H9 (cell line): ENCODE measurements around the gene FKBP8. TPM values are rescaled to one million over a fixed set of nuclear protein-coding genes. Genes with fewer than 3 reads are reported as not detected.

ENCODE experiments used
- DNase-seq: peaks from one replicate; pipeline ENCODE4 v3.0.0-alpha.2; 2017
- H2AFZ ChIP-seq: one replicate; pipeline ENCODE4 v1.6.1; 2013; ENCODE audit warnings: mild to moderate bottlenecking, low read length, control low read depth, moderate library complexity
- H2AK5ac ChIP-seq: 2 replicates; pipeline ENCODE4 v1.6.1; 2013; ENCODE audit warnings: low read length, control low read depth, mixed read lengths; ENCODE audit not compliant: insufficient read length
- H2BK120ac ChIP-seq: one replicate; pipeline ENCODE4 v1.6.1; 2013; ENCODE audit warnings: low read depth, mild to moderate bottlenecking, low read length, control low read depth, inconsistent platforms; ENCODE audit not compliant: poor library complexity, severe bottlenecking
- H2BK12ac ChIP-seq: 2 replicates; pipeline ENCODE4 v1.6.1; 2013; ENCODE audit warnings: low read length, control low read depth, mixed read lengths, low read depth; ENCODE audit not compliant: insufficient read length
- H2BK15ac ChIP-seq: 2 replicates; pipeline ENCODE4 v1.6.1; 2013; ENCODE audit warnings: low read depth, low read length, control low read depth
- H2BK20ac ChIP-seq: one replicate; pipeline ENCODE4 v1.6.1; 2013; ENCODE audit warnings: low read depth, mild to moderate bottlenecking, low read length, control low read depth, inconsistent platforms; ENCODE audit not compliant: poor library complexity, severe bottlenecking
- H2BK5ac ChIP-seq: 2 replicates; pipeline ENCODE4 v1.6.1; 2013; ENCODE audit warnings: low read length, control low read depth, mixed read lengths; ENCODE audit not compliant: insufficient read length
- H3K14ac ChIP-seq: 2 replicates; pipeline ENCODE4 v1.6.1; 2013; ENCODE audit warnings: low read length, control low read depth; ENCODE audit not compliant: insufficient read depth
- H3K18ac ChIP-seq: 2 replicates; pipeline ENCODE4 v1.6.1; 2013; ENCODE audit warnings: low read depth, mild to moderate bottlenecking, mixed read lengths, low read length, control low read depth; ENCODE audit not compliant: insufficient read length
- H3K23ac ChIP-seq: 2 replicates; pipeline ENCODE4 v1.6.1; 2013; ENCODE audit warnings: low read length, control low read depth, mixed read lengths, low read depth; ENCODE audit not compliant: insufficient read length
- H3K23me2 ChIP-seq: 2 replicates; pipeline ENCODE4 v1.6.1; 2013; ENCODE audit warnings: low read depth, mild to moderate bottlenecking, mixed read lengths, low read length, control low read depth; ENCODE audit not compliant: insufficient read length, poor library complexity, severe bottlenecking
- H3K27ac ChIP-seq: 2 replicates; pipeline ENCODE4 v1.5.1; 2013; ENCODE audit warnings: low read length, control low read depth, mixed read lengths, low read depth; ENCODE audit not compliant: insufficient read length
- H3K27me3 ChIP-seq: 2 replicates; pipeline ENCODE4 v1.6.1; 2013; ENCODE audit warnings: low read length, control low read depth, inconsistent platforms; ENCODE audit not compliant: insufficient read depth
- H3K4ac ChIP-seq: 2 replicates; pipeline ENCODE4 v1.6.1; 2013; ENCODE audit warnings: low read depth, mild to moderate bottlenecking, control low read depth, inconsistent platforms, low read length, moderate library complexity
- H3K4me1 ChIP-seq: 2 replicates; pipeline ENCODE4 v1.6.1; 2013; ENCODE audit warnings: low read length, control low read depth, inconsistent platforms; ENCODE audit not compliant: insufficient read depth
- H3K4me2 ChIP-seq: 2 replicates; pipeline ENCODE4 v1.6.1; 2013; ENCODE audit warnings: low read length, control low read depth, mixed read lengths; ENCODE audit not compliant: insufficient read length, insufficient read depth
- H3K56ac ChIP-seq: 2 replicates; pipeline ENCODE4 v1.6.1; 2013; ENCODE audit warnings: low read depth, mild to moderate bottlenecking, mixed read lengths, low read length, control low read depth; ENCODE audit not compliant: insufficient read length
- H3K79me1 ChIP-seq: 2 replicates; pipeline ENCODE4 v1.6.1; 2013; ENCODE audit warnings: low read depth, mild to moderate bottlenecking, moderate library complexity, low read length, control low read depth, inconsistent platforms; ENCODE audit not compliant: insufficient read depth, poor library complexity, severe bottlenecking
- H3K79me2 ChIP-seq: 2 replicates; pipeline ENCODE4 v1.6.1; 2013; ENCODE audit warnings: low read length, control low read depth, inconsistent platforms; ENCODE audit not compliant: insufficient read depth
- H3K9ac ChIP-seq: 2 replicates; pipeline ENCODE4 v1.6.1; 2013; ENCODE audit warnings: low read length, control low read depth, mixed read lengths; ENCODE audit not compliant: insufficient read length; ENCODE audit errors: extremely low read depth
- H3K9me3 ChIP-seq: one replicate; pipeline ENCODE4 v1.6.1; 2013; ENCODE audit warnings: low read depth, low read length, inconsistent platforms; ENCODE audit not compliant: control insufficient read depth
- H3T11ph ChIP-seq: one replicate; pipeline ENCODE4 v1.6.1; 2013; ENCODE audit warnings: mild to moderate bottlenecking, low read length, control low read depth, inconsistent platforms
- H4K20me1 ChIP-seq: one replicate; pipeline ENCODE4 v1.6.1; 2013; ENCODE audit not compliant: control insufficient read depth, insufficient read length, insufficient read depth
- H4K5ac ChIP-seq: 2 replicates; pipeline ENCODE4 v1.6.1; 2013; ENCODE audit warnings: low read depth, mild to moderate bottlenecking, mixed read lengths, low read length, control low read depth; ENCODE audit not compliant: insufficient read length
- H4K8ac ChIP-seq: replicated peaks from 2 replicates; pipeline ENCODE4 v1.6.1; 2013; ENCODE audit warnings: low read length, control low read depth, mixed read lengths, low read depth; ENCODE audit not compliant: insufficient read length
- H4K91ac ChIP-seq: 2 replicates; pipeline ENCODE4 v1.6.1; 2013; ENCODE audit warnings: low read depth, mild to moderate bottlenecking, moderate library complexity, mixed read lengths, low read length, control low read depth; ENCODE audit not compliant: insufficient read length
- H3K27ac Mint-ChIP-seq, 3 experiments: 2 replicates in 2 of 3; 3 replicates in 1 of 3; pipeline ENCODE4 v1.8.0; 2020 to 2021; ENCODE audit warnings: mixed read lengths in 3 of 3, mild to moderate bottlenecking in 1 of 3, moderate library complexity in 1 of 3
- H3K27me3 Mint-ChIP-seq: 2 replicates; pipeline ENCODE4 v1.8.0; 2021; ENCODE audit warnings: low read depth, mild to moderate bottlenecking, moderate library complexity, mixed read lengths
- H3K36me3 Mint-ChIP-seq, 3 experiments: 2 replicates in 2 of 3; 3 replicates in 1 of 3; pipeline ENCODE4 v1.8.0; 2020 to 2021; ENCODE audit warnings: low read depth in 3 of 3, mixed read lengths in 3 of 3; ENCODE audit not compliant: insufficient read depth in 1 of 3
- H3K4me1 Mint-ChIP-seq, 2 experiments: 2 replicates each; pipeline ENCODE4 v1.8.0; 2020; ENCODE audit warnings: mixed read lengths in 2 of 2
- H3K4me3 Mint-ChIP-seq, 2 experiments: 2 replicates in 1 of 2; 3 replicates in 1 of 2; pipeline ENCODE4 v1.8.0; 2020 to 2021; ENCODE audit warnings: mild to moderate bottlenecking in 2 of 2, mixed read lengths in 2 of 2, moderate library complexity in 1 of 2
- H3K9me3 Mint-ChIP-seq, 2 experiments: 2 replicates in 1 of 2; 3 replicates in 1 of 2; pipeline ENCODE4 v1.8.0; 2020; ENCODE audit warnings: mild to moderate bottlenecking in 2 of 2, mixed read lengths in 2 of 2, moderate library complexity in 1 of 2
- CTCF ChIP-seq: fragments of 200-600 bp; sonication (generic); conservative IDR thresholded peaks from 3 replicates; pipeline ENCODE4 v1.8.0; 2021; ENCODE audit warnings: antibody characterized with exemption, mild to moderate bottlenecking
- WGBS: extraction: QIAGEN DNeasy Blood & Tissue Kit; methylation state at CpG from one replicate; pipeline ENCODE4 v1.1.7; 2013; ENCODE audit warnings: missing lambda C conversion rate, low lambda C conversion rate, mixed read lengths; ENCODE audit not compliant: insufficient read length; ENCODE audit errors: extremely low coverage; 5-methylcytosine and 5-hydroxymethylcytosine counted together
- total RNA-seq: library from RNA; stranded (reverse); gene quantifications from 2 replicates; pipeline ENCODE4 v1.2.1, GENCODE V29; 2021

Gene FKBP8
- total RNA-seq, 1 experiment from 2014 or later, result 308 TPM

- H2BK15ac ChIP-seq, result no peak overlapping the region
- no peaks in the 10 kb centered on the region for H3K27me3 Mint-ChIP-seq
- no peak for DNase-seq
- no peaks in the 10 kb centered on the region for H3K79me2 ChIP-seq
- no peaks in the 10 kb centered on the region for H3K79me1 ChIP-seq
- H3K23ac ChIP-seq, result no peak overlapping the region
- H3K4me1 Mint-ChIP-seq, result no peaks in the 10 kb centered on the region
- H4K91ac ChIP-seq, result no peak overlapping the region
- no peak overlapping the region for H3K9ac ChIP-seq
- H3K4me1 ChIP-seq, result no peaks in the 10 kb centered on the region
- H3K36me3 Mint-ChIP-seq, result peaks cover 14 to 25% (median 23%) of the 10 kb centered on the region in 3 experiments
- H2BK12ac ChIP-seq, result no peak overlapping the region
- H3K14ac ChIP-seq, result no peak overlapping the region
- no peak overlapping the region for H3K56ac ChIP-seq
- no peaks in the 10 kb centered on the region for H3K9me3 Mint-ChIP-seq
- no peak overlapping the region for H2BK5ac ChIP-seq
- H4K8ac ChIP-seq, result no peak overlapping the region
- no peak overlapping the region for H2BK120ac ChIP-seq
- H3T11ph ChIP-seq, result no peak overlapping the region
- TF ChIP-seq CTCF, result no peak
- no peak overlapping the region for H3K4me2 ChIP-seq
- H3K27me3 ChIP-seq, result no peaks in the 10 kb centered on the region
- no peaks in the 10 kb centered on the region for H3K23me2 ChIP-seq
- no peak overlapping the region for H2AFZ ChIP-seq
- H3K4me3 Mint-ChIP-seq, result no peak overlapping the region
- H3K4ac ChIP-seq, result no peak overlapping the region
- no peaks in the 10 kb centered on the region for H3K9me3 ChIP-seq
- no peak overlapping the region for H2BK20ac ChIP-seq
- no peak overlapping the region for H4K5ac ChIP-seq
- H4K20me1 ChIP-seq, result no peaks in the 10 kb centered on the region
- peak overlapping the region in 1 of 3 experiments; percentile 63; a peak in 1 of 7 replicates for H3K27ac Mint-ChIP-seq
- no peak overlapping the region for H3K18ac ChIP-seq
- no CpG with 5 or more reads among the region's 7 CpGs for whole genome bisulfite sequencing
- no peak overlapping the region for H3K27ac ChIP-seq
- no peak overlapping the region for H2AK5ac ChIP-seq
Measured at GRCh38 chr19:18529782-18530181, 13.6 kb downstream of the FKBP8 start.
